Natural killer cell (primary cell): ENCODE results near the gene ZFAND3. TPM values are rescaled to one million over a fixed set of nuclear protein-coding genes. Genes with fewer than 3 reads are reported as not detected.

Source experiments
- ATAC-seq, 3 donors: fragments of 150-1000 bp in 2 of 3; fragments of 200-7000 bp in 1 of 3; cut with Tn5 transposase; 1 replicate in 1 of 3; 2 replicates in 2 of 3; pipeline ENCODE4 v1.10.0; 2021; ENCODE audit warnings: mild to moderate bottlenecking in 2 of 3, moderate library complexity in 2 of 3
- DNase-seq, 2 donors: peaks; one replicate each; pipeline versions ENCODE4 v3.0.0 to v3.0.0-alpha.2; 2013 to 2021; ENCODE audit warnings: mixed read lengths in 1 of 2
- H3K27ac ChIP-seq: one replicate; pipeline ENCODE4 v1.5.1; 2013; ENCODE audit warnings: mild to moderate bottlenecking, low read length
- H3K27me3 ChIP-seq: one replicate; pipeline ENCODE4 v1.6.1; 2013; ENCODE audit warnings: low read length; ENCODE audit not compliant: control insufficient read depth, insufficient read depth
- H3K36me3 ChIP-seq: one replicate; pipeline ENCODE4 v1.6.1; 2013; ENCODE audit warnings: low read length; ENCODE audit not compliant: control insufficient read depth, insufficient read depth
- H3K4me1 ChIP-seq: one replicate; pipeline ENCODE4 v1.6.1; 2013; ENCODE audit warnings: low read length; ENCODE audit not compliant: control insufficient read depth, insufficient read depth
- H3K4me3 ChIP-seq: one replicate; pipeline ENCODE4 v1.5.1; 2013; ENCODE audit warnings: low read length
- H3K9me3 ChIP-seq: one replicate; pipeline ENCODE4 v1.6.1; 2013; ENCODE audit warnings: low read length; ENCODE audit not compliant: control insufficient read depth, insufficient read depth
- H3K27ac Mint-ChIP-seq, 2 donors: one replicate each; pipeline ENCODE4 v1.8.0; 2022; ENCODE audit warnings: mild to moderate bottlenecking in 2 of 2, mixed read lengths in 2 of 2, moderate library complexity in 1 of 2
- H3K27me3 Mint-ChIP-seq, 2 donors: one replicate each; pipeline ENCODE4 v1.8.0; 2022; ENCODE audit warnings: low read depth in 2 of 2, mixed read lengths in 2 of 2
- H3K36me3 Mint-ChIP-seq: one replicate; pipeline ENCODE4 v1.8.0; 2022; ENCODE audit warnings: mixed read lengths
- H3K4me1 Mint-ChIP-seq, 2 donors: one replicate each; pipeline ENCODE4 v1.8.0; 2022; ENCODE audit warnings: mixed read lengths in 2 of 2
- H3K4me3 Mint-ChIP-seq: one replicate; pipeline ENCODE4 v1.8.0; 2022; ENCODE audit warnings: mild to moderate bottlenecking, moderate library complexity, mixed read lengths
- H3K9me3 Mint-ChIP-seq, 2 donors: one replicate each; pipeline ENCODE4 v1.8.0; 2022; ENCODE audit warnings: mixed read lengths in 2 of 2
- CTCF ChIP-seq: fragments of 200-600 bp; IDR thresholded peaks from one replicate; pipeline ENCODE4 v1.8.0; 2022; ENCODE audit warnings: antibody characterized with exemption
- WGBS: methylation state at CpG from one replicate; pipeline ENCODE4 v1.1.7; 2013; ENCODE audit warnings: missing lambda C conversion rate; ENCODE audit not compliant: insufficient coverage; 5-methylcytosine and 5-hydroxymethylcytosine counted together
- intact Hi-C: fragments of 100-400 bp; cut with micrococcal nuclease; formaldehyde crosslinking; loops from one replicate; pipeline ENCODE4 v1.14.2; 2022
- total RNA-seq, 4 donors: library from RNA; stranded (reverse); fragments of 120-200 nt in 1 of 4; gene quantifications; one replicate each; pipeline versions ENCODE4 v1.2.3 to v1.2.4, GENCODE V29; 2013 to 2022

The ZFAND3 gene
- total RNA-seq, 3 donors from 2014 or later (not counting 1 experiment from before 2014, with no cell fraction given) = 87.7 to 97.4 (median 90.1) TPM

GRCh38 chr6:37838219-37838921 lies 18.8 kb downstream of the ZFAND3 start:
- 100% methylated on average over 2 of the region's 3 CpGs for WGBS
- H3K36me3 ChIP-seq = no peaks in the 10 kb centered on the region
- Mint-ChIP-seq H3K27ac (peak overlapping the region; percentile 25 to 40), H3K4me3 (no peak overlapping the region), H3K4me1 (peaks cover 48 to 65% of the 10 kb centered on the region in 2 donors), H3K36me3 (no peaks in the 10 kb centered on the region), H3K27me3 (no peaks in the 10 kb centered on the region), H3K9me3 (peaks cover 0 to 3% of the 10 kb centered on the region in 2 donors)
- no peak overlapping the region for H3K27ac ChIP-seq
- intact Hi-C loops = no loop called here
- ATAC-seq (no peak), DNase-seq (no peak)
- no peak for TF ChIP-seq CTCF
- no peak overlapping the region for H3K4me3 ChIP-seq
- peaks cover 11% of the 10 kb centered on the region for H3K4me1 ChIP-seq
- no peaks in the 10 kb centered on the region for H3K27me3 ChIP-seq
- no peaks in the 10 kb centered on the region for H3K9me3 ChIP-seq

- ATAC-seq (no peak), DNase-seq (no peak)
- H3K4me3 Mint-ChIP-seq = no peak overlapping the region
- no peak overlapping the region for H3K27ac ChIP-seq
- peaks cover 26% of the 10 kb centered on the region for H3K4me1 ChIP-seq
- H3K9me3 Mint-ChIP-seq = no peaks in the 10 kb centered on the region
- no peaks in the 10 kb centered on the region for H3K27me3 Mint-ChIP-seq
- H3K27ac Mint-ChIP-seq = peak overlapping the region; percentile 49 to 68
- no peak overlapping the region for H3K4me3 ChIP-seq
- H3K27me3 ChIP-seq = no peaks in the 10 kb centered on the region
- TF ChIP-seq CTCF = no peak
- no peaks in the 10 kb centered on the region for H3K9me3 ChIP-seq
- 99% methylated on average over 6 of the region's 8 CpGs for WGBS
- H3K36me3 ChIP-seq = no peaks in the 10 kb centered on the region
- peaks cover 58 to 77% of the 10 kb centered on the region in 2 donors for H3K4me1 Mint-ChIP-seq
- intact Hi-C loops = no loop called here
- H3K36me3 Mint-ChIP-seq = no peaks in the 10 kb centered on the region
Measured at GRCh38 chr6:37840143-37840939, 20.8 kb downstream of the ZFAND3 start.

GRCh38 chr6:37840940-37841300 lies 21.4 kb downstream of the ZFAND3 start:
- Histone ChIP-seq H3K4me1 (peaks cover 26% of the 10 kb centered on the region), H3K4me3 (no peak overlapping the region), H3K9me3 (no peaks in the 10 kb centered on the region), H3K27ac (no peak overlapping the region), H3K36me3 (no peaks in the 10 kb centered on the region), H3K27me3 (no peaks in the 10 kb centered on the region)
- H3K9me3 Mint-ChIP-seq = no peaks in the 10 kb centered on the region
- no peaks in the 10 kb centered on the region for H3K36me3 Mint-ChIP-seq
- ATAC-seq (no peak), DNase-seq (no peak)
- H3K27me3 Mint-ChIP-seq = no peaks in the 10 kb centered on the region
- peak overlapping the region; percentile 68 to 71 for H3K27ac Mint-ChIP-seq
- TF ChIP-seq CTCF = no peak
- intact Hi-C loops = no loop called here
- peaks cover 60 to 79% of the 10 kb centered on the region in 2 donors for H3K4me1 Mint-ChIP-seq
- H3K4me3 Mint-ChIP-seq = no peak overlapping the region
- WGBS = no CpG with 5 or more reads among the region's 1 CpG
